ENCODE results near the gene RNF220.

RNF220 gene

DNA sequence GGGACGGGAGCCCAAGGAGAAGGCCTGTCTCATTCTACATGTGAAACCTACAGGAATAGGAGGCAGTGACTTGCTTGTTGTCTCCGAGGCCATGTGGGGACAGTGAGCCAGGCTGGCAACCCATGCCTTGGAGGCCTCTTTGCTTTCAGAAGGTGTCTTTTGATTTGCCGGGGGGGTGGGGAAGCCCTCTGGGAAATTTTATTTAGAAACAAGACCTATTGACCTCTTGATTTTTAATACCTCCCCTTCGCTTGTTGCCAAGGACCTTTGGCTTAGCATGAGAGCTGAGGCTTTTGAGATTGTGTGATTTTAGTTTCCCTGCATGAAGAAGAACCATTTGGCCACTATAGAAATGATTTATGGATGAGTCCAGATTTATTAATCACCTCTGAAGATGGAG lies 273.6 kb downstream of the RNF220 start:
- TF ChIP-seq CTCF (IDR thresholded peaks at IDR 0.05; ENCODE audit: extremely low read depth, insufficient read depth, missing control alignments): no peak
- DNase-seq (ENCODE audit: low spot score): no peak
- in situ Hi-C loops (cut with MboI; ENCODE audit: low pct_unique_long_range_greater_than_20kb, low sequenced_read_pairs, unreplicated experiment): no loop called here

GRCh38 chr1:44679468-44679867 lies 274.4 kb downstream of the RNF220 start:
- no peak for DNase-seq (ENCODE audit: low spot score)
- in situ Hi-C loops (cut with MboI; ENCODE audit: low pct_unique_long_range_greater_than_20kb, low sequenced_read_pairs, unreplicated experiment): no loop called here
- TF ChIP-seq CTCF (IDR thresholded peaks at IDR 0.05; ENCODE audit: extremely low read depth, insufficient read depth, missing control alignments): no peak

DNA sequence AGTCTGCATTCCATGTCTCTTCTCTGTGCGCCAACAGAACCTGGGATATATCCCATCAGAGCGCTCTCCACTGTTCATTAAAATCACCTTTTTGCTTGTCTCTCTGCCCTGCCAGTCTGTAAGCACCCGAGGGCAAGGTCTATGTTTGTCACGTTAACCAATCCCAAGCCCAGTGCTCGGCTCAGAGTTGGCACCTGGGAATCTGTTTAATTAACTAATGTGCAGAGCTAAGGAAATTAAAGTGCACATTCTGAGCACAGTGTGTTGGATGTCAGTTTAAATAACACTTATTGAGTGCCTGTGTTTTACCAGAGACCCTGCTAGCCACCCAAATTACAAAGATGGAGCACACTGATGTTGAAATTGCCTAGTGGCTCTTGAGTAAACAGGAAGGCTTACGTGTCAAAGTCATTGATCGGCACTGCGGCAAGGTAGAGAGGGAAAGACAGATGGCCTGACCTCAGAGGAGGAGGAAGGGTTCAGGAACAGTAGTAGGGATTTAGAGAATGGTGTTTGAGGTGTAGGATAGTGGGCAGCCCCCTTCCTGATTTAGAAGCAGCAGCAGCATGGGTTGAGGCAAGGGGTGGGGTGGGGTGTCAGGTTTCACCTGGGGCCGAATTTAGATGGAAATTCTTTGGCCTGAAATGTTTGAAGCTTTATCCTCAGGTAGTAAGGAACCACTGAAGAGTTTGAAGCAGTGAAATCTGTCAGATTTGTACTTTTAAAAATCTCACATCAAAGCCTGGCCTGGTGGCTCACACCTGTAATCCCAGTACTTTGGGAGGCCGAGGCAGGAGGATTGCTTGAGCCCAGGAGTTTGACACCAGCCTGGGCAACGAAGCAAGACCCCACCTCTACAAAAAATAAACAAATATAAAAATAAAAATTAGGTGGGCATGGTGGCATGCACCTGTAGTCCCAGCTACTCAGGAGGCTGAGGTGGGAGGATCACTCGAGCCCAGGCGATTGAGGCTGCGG lies 277.1 kb downstream of the RNF220 start:
- no peak for TF ChIP-seq CTCF (IDR thresholded peaks at IDR 0.05; ENCODE audit: extremely low read depth, insufficient read depth, missing control alignments)
- no peak for DNase-seq (ENCODE audit: low spot score)
- in situ Hi-C loops (cut with MboI; ENCODE audit: low pct_unique_long_range_greater_than_20kb, low sequenced_read_pairs, unreplicated experiment): no loop called here

DNA sequence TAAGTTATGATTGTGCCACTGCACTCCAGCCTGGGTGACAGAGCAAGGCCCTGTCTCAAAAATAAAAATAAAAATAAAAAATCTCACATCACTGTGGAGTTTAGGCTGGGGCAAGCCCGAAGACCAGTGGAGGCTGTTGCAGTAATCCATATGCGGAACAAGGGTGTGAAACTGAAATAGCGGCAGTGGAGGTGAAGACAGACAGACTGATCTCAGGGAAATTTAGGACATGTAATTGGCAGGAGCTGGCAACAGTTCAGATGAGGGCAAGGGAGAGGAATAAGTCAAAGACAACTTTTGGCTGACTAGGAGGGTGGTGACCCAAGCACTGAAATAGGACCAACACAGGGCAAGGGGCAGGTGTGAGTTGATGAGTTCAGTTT lies 277.8 kb downstream of the RNF220 start:
- TF ChIP-seq CTCF (IDR thresholded peaks at IDR 0.05; ENCODE audit: extremely low read depth, insufficient read depth, missing control alignments): no peak
- in situ Hi-C loops (cut with MboI; ENCODE audit: low pct_unique_long_range_greater_than_20kb, low sequenced_read_pairs, unreplicated experiment): no loop called here
- DNase-seq (ENCODE audit: low spot score): no peak

- in situ Hi-C loops (cut with MboI; ENCODE audit: low pct_unique_long_range_greater_than_20kb, low sequenced_read_pairs, unreplicated experiment): no loop called here
- DNase-seq (ENCODE audit: low spot score): peak; percentile 63
- no peak for TF ChIP-seq CTCF (IDR thresholded peaks at IDR 0.05; ENCODE audit: extremely low read depth, insufficient read depth, missing control alignments)
Measured at GRCh38 chr1:44684525-44684924, 279.5 kb downstream of the RNF220 start.

- DNase-seq (ENCODE audit: low spot score): no peak
- no peak for TF ChIP-seq CTCF (IDR thresholded peaks at IDR 0.05; ENCODE audit: extremely low read depth, insufficient read depth, missing control alignments)
- in situ Hi-C loops (cut with MboI; ENCODE audit: low pct_unique_long_range_greater_than_20kb, low sequenced_read_pairs, unreplicated experiment): no loop called here
Measured at GRCh38 chr1:44685218-44685617, 280.2 kb downstream of the RNF220 start.

All from GM13977 (cell line).